Stimulated activated CD4-positive, alpha-beta T cell treated with anti-CD3 and anti-CD28 coated beads, Interleukin-12 subunit alpha, Interleukin-12 subunit beta, amount 100 ng/mL, for 48 hours (primary cell): ENCODE measurements around the gene RBBP8.

Experiments used
- DNase-seq, 3 donors: peaks; one replicate each; pipeline ENCODE4 v3.0.0-alpha.2; 2020; ENCODE audit warnings: low read depth in 2 of 3, low spot score in 1 of 3

RBBP8 gene

DNA sequence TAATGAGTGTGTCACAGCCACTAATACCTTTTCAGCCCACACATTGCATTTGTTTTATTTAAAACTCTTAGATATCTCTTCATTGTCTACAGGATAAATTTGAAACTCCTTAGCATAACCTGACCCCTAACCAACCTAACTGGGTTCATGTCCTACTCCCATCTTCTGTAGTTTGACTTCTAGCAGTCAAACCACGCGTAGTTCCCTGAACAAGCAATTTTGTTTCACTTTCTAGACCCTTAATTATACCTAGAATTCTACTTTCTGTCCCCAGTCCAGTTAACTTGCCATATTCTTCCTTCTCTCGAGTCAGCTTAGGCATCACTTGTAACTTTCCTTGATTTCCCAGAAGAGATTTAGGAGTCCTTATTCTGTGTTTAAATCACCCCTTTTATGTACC is 55.1 kb downstream of the RBBP8 start:
- DNase-seq: no peak

DNA sequence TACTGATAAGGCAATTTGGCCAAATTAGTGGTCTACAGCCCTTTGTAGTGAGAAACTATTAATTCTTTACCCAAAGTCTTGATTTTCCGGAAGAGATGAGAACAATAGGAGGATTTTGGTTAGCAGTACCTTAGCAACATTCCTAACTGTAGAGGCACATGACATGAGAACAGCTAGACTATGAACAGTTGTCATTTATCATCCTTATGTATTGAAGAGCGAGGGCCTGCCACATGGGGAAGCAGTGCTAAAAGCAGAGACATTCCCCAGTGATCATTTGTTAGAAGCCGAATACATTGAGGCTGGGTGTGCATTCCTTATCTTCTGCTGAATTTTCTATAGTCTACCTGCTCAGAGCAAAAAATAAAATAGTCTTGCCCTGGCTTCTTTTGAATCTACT is 65.2 kb downstream of the RBBP8 start:
- no peak for DNase-seq

DNA sequence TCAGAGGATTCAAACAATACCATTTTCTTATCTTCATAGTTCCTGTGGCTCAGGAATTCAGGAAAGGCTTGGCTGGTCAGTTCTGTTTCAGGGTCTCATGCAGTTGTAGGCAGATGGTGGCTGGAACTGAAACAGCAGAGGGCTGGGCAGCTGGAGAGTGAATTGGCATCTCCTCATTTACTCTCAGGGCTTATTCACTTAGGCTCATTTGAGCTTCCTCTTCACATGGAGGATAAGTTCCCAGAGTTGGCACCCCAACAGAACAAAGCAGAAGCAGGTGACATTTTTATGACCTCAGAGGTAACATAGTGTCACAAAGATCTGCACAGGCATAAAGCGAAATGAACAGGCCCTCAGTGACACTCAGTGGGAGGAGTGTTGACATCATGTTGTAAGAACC is 66.1 kb downstream of the RBBP8 start:
- DNase-seq: no peak

DNA sequence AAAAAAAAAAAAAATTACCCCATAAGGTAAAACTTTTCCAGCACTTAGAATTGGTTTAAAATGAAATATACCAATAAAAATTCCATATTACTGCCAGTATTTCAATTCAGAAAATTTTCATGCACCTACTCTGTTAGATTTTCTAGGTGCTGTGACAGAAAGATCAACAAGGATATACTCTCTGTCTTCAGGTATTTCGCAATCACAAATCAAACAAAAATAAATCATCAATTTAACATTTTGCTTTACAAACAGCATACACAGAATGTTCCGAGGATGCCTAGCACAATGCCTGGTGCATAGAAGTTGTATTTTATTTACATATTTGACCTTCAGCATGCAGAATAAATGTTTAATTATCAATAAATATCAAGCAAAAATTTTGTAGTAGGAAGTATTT is 66.5 kb downstream of the RBBP8 start:
- no peak for DNase-seq

DNA sequence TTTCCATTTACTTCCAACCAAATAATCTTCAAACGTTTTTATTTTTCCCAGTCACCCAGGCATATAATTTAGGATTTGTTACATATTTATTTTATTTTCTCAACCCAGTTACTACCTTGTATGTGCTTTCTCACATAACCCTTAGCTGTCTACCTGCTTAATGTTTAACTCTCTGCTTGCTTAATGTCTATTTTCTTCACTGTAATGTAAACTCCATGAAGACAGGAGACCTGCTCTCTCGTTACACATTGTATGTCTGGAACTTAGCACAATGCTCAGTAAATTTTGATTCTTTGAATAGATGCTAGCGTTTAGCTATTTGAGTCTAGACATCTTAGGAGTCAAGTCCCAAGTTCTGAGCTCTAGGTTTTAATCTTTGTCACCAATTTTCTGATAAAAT is 70.2 kb downstream of the RBBP8 start:
- no peak for DNase-seq

DNA sequence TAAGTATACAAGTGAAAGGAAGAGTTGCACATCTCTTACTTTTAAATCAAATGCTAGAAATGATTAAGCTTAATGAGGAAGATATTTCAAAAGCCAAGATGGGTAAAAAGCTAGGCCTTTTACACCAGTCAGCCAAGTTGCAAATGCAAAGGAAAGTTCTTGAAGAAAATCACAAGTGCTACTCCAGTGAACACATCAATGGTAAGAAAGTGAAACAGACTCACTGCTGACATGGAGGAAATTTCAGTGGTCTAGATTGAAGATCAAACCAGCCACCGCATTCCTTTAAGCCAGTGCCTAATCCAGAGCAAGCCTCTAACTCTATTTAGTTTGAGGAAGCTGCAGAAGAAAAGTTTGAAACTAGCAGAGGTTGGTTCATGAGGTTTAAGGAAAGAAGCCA is 79.1 kb downstream of the RBBP8 start:
- no peak for DNase-seq

DNA sequence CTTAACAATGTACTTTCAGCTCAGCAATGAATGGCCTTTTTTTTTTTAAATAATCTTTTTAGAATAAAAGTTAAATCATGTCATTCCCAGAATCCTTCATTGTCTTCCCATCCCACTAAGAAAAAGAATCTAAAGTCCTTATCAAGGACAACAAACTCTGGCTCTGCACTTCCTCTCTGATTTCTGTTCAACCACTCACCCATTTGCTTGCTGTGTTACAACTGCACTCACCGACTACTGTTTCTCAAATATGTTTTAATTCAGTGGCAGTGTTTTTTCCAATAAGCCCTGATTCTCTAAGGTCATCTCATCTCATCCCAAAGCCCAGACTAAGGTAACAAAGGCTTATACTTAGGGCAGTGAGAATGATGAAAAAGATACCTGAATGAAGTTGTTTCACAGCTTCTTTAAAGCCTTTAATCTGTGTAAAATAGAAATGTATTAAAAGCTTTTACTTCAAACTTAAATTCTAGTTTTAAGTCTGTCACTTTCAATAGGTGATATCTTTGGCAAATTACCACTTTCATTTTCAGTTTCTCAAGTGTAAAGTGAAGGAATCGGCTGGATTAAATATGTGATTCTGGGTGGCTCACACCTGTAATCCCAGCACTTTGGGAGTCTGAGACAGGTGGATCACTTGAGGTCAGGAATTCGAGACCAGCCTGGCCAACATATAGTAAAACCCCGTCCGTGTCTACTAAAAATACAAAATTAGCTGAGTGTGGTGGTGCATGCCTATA is 87.6 kb downstream of the RBBP8 start:
- no peak for DNase-seq

DNA sequence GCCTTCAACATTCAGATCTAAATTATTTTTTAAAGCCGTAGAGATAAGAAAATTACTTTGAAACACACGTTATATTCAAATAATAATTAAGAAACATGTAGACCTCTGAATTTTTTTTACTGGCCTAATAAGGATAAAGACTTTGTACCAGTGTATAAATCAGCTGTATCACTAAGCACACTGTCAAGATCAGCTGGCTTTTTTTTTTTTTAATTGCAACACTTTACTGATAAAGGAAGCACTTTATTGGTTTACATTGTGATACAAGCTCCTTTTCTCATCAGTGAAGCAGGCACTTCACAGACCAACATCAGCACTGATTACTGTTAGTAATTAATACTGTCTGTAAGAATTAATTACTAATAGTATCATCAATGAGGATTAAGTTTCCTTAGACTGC is 88.5 kb downstream of the RBBP8 start:
- no peak for DNase-seq

DNA sequence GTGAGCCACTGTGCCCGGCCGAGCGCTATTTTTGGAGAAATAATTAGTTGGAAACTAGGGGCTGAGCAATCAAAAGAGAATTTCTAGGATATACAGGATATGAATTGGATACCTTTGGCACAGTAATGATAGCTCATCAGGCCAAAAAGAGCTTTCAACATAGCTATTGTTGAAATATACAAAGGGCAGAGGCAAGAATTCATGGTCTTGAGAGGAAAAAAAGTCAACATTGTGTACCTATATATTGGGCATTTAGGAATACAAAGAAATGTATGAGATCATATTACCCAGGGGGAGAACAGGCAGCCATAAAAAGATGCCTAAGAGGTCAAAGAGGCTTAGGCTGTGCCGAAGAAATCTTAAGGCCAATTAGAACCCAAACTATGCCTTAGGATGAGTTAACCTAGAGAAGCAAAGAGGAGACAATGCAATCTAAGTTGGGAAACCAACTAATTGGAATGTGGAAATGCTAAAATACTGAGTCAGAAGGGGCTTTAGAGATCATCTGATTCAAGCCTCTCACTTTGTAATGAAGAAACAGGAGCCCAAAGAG is 99.0 kb downstream of the RBBP8 start:
- DNase-seq: no peak

DNA sequence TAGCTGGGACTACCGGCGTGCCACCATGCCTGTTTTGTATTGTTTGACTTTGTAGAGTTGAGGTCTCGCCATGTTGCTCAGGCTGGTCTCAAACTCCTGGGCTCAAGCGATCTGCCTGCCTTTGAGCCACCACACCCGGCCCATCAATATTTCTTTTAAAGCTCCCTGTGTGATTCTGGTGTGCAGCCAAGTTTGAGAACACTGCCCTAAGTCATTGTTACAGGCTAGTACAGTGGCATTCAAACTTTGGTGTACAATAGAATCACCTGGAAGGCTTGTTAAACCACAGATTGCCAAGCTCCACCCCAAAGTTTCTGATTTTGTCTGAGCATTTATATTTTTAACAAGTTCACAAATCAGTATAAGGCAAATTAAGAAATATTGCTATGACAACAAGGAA is 99.9 kb downstream of the RBBP8 start:
- no peak for DNase-seq

DNA sequence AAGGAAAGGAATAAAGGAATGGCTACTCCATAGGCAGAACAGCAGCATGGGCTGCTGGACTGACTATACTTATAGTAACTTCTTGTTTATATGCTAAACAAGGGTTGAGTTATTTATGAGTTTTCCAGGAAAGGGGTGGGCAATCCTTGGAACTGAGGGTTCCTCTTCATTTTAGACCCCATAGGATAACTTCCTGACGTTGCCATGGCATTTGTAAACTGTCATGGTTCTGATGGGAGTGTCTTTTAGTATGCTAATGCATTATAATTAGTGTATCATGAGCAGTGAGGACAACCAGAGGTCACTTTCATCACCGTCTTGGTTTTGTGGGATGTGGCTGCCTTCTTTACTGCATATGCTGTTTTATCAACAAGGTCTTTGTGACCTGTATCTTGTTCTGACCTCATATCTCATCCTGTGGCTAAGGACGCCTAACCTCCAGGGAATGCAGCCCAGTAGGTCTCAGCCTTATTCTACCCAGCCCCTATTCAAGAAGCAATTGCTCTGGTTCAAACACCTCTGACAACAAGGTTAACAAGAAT is 103.6 kb downstream of the RBBP8 start:
- no peak for DNase-seq

DNA sequence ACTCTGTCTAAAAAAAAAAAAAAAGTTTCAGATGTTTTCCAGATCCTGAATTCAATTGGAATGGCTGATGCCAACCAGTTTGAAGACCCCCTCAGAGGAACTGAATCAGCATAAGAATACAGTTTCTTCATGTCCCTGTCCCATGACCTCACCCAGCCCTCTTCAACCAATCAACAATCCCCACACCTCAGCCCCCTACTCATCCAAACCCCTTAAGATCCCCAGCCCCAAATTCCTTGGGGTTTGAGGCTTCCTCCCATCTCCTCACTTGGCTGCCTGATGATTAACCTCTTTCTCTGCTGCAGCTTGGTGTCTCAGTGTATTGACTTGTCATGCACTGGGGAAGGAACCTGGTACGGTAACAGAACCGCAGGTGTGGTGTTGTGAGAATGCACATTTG is 104.5 kb downstream of the RBBP8 start:
- DNase-seq: no peak

DNA sequence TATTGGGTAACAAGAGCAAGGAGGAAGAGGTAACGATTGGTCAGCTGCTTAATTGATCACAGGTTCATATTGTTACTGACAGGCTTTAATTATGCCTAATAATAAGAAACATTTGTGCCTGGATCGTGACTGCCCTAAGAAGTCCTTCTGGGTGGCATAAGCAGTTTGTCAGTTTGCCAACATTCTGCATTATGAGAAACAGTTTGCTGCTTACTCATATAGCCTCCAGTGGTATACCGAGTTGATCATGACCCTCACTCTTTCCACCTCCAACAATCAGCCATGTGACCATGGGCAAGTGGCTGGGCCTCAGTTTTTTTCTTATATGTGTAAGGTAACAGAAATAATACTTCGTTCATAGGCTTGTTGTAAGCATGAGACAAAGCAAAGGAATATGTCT is 105.6 kb downstream of the RBBP8 start:
- DNase-seq: no peak

DNA sequence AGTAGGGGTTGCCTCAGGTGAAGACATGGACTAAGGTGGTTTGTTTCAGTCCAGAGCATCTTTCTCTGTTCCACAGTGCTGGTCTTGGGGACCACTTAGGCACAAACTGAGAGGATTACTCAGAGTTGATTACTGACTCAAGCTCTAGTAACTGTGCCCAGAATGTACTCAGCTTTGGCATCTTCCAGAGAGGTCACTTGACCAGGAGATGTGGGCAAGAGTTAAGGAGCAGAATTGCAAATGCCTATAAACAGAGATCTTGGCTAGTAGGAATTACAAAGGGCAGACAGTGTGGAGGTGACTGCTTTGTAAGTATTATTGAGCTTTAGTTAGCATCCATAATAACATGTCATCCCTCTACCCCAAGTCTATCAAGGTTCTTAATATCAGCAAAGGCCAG is 109.0 kb downstream of the RBBP8 start:
- DNase-seq: no peak

DNA sequence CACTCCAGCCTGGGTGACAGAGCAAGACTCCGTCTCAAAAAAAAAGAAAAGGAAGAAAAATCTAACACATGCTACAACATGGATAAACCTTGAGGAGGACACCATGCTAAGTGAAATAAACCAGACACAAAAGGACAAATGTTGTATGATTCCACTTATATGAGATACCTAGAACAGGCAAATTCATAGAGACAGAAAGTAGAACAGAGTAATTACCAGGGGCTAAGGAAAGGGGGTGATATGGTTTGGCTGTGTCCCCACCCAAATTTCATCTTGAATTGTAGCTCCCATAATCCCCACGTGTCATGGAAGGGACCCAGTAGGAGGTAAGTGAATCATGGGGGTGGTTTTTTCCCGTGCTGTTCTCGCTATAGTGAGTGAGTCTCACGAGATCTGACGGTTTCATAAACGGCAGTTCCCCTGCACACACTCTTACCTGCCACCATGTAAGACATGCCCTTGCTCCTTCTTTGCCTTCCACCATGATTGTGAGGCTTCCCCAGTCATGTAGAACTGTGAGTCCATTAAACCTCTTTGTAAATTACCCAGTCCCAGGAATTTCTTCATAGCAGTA is 110.8 kb downstream of the RBBP8 start:
- no peak for DNase-seq

DNA sequence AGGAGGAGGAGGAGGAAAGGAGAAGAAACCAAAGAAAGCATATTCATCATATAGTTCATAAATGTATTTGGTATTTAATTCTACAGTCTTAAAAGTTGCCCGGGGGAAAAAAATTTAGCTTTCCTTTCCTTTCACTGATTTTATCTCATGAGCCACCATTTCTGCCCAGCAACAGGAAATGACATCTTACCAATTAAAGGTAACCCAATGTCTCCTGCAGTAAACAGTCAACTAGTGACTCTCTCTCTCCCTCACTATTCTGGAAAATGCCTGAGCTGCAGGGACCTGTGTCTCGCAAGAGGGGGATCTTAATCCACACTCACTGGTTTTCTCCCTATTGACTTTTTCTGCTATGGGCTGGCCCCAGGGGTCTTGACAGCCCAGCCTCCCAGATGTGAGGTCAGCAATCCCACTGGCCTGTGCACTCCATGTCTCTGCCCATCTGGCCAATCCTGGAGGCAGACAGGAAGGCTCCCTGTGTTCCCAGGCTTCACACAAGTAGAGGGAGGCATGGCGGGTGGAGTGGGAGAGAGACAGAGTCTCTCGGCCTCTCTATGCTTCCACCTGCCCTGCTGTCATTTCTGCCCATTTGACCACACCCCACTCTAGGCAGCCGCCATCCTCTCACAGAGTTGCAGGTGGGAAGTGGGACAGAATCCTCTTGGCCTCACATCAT is 116.7 kb downstream of the RBBP8 start:
- DNase-seq: no peak

DNA sequence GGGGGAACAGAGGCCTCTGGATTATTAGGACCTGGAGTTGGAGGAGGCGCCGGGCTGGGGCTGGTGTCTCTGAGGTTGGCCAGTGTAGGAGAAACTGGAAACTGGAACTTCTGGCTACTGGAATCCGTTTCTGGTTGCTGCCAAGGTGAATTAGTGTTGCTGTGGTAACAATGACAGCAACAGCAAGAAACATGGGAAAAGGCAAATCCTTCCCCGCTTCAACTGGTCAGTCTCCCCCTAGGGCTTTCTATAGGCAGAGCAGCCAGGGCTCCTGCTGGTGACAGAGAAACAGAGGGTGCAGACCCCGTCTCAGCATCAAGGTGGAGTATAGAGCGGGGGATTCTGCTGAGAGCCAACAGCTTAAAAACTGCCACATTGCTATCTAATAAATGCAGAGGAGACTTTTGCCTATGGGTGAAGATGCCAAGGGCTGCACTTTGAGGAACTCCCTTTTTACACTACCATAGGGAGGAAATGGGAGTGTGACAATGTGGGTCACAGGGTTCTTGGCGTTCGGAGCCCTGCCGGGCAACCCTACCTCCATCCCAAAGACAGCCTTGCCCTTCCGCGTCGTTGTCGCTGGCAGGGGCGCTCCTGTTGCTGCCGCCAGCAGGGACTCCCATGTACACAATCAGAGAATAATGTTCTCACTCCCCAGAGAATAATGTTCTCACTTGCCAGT is 120.8 kb downstream of the RBBP8 start:
- no peak for DNase-seq

DNA sequence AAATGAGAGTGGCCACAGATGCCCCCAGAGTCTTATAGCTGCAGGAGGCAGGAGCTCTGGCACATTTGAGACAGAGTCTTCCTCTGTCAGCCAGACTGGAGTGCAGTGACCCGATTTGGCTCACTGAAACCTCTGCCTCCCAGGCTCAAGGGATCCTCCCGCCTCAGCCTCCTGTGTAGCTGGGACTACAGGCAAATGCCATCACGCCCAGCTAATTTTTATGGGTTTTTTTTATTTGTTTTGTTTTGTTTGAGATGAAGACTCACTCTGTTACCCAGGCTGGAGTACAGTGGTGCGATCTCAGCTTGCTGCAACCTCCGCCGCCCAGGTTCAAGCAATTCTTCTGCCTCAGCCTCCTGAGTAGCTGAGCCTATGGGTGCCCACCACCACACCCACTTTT is 121.4 kb downstream of the RBBP8 start:
- no peak for DNase-seq

DNA sequence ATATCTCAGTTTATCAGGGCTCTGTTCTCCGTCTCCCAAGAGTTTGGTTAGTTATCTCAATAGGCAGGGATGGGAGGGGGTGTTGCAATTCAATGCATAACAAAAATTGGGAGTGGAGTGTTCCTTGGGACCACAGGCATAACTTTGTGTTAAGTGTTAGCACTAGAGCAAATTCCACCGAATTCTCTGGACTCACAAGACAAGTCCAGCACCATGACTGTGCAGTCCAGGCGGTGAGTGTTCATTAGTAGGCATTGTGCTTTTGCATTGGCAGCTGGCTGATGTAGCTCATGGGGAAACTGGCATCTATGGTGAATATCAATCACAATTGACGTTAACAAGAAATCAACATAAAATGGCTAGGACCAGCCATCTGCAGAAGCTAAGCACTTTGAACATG is 123.2 kb downstream of the RBBP8 start:
- DNase-seq: no peak

DNA sequence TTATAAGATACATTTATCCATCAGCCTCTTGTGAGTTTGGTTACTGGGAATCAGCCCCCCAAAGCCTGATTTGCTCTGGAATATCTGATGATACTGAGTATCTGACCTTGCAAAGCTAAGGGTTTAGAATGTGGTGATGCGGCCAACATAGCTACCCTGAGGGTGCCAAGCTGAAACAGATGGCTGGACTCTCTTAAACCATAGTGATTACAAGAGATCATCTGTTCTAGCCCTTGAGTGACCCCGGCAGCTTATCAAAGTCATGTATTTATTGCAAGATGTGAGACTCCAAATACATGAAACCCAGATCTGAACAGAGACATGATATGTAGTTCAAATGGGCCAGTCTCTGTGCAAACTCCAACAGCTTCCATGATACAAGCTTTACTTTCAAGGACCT is 124.0 kb downstream of the RBBP8 start:
- no peak for DNase-seq

DNA sequence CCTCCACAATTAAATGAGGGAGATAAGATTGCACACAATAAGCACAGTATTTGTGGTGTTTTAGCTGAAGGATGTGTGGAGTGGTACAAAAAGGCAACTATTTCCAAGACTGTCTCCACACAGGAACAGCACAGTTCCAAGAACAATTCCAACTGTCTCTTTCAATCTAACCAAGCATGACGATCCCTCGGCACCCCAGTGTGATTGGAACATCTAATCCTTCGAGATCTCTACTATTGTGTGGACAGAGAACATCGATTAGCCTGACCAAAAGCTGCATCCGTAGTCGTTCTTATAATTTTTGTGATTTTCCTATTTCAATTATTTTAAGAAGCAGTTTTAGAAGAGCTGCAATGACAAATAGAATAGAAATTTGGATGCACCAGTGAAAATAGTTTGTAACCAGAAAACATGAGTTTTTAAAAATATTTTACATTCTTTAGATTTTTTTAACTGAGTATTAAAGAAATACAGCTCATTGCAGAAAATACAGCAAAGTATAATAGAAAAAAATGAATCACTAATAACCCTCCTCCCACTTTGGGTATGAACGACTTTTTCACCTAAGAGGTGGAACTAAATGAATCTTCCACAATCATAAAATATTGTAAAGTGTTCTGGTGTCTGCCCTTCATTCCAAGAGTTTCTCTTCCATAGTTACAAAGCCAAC is 125.8 kb downstream of the RBBP8 start:
- DNase-seq: no peak
